ENCODE measurements around the gene ARG1.
"Not testable (repeated sequence)": the region's sequence is repeated elsewhere in the genome, so short reads cannot be mapped to it uniquely, and the experiment has no call there.

Gene ARG1

GRCh38 chr6:131572686-131573415 is at the start of gene ARG1:
TSS of gene ARG1 (plus strand) at chr6:131573226. CDS start at chr6:131573283, 57 bp downstream.
- DNase-seq (ENCODE audit: low read depth, low spot score) = no peak

- DNase-seq (ENCODE audit: low read depth, low spot score) = no peak
These were observed 48.9 kb upstream of the ARG1 start for GRCh38 chr6:131523988-131524673.

- DNase-seq (ENCODE audit: low read depth, low spot score) = no peak
These were observed 48.2 kb upstream of the ARG1 start for GRCh38 chr6:131524695-131525336.

GRCh38 chr6:131530936-131531335 is 42.1 kb upstream of the ARG1 start:
- not testable (repeated sequence) for DNase-seq (ENCODE audit: low read depth, low spot score)

- not testable (repeated sequence) for DNase-seq (ENCODE audit: low read depth, low spot score)
These were observed 41.3 kb upstream of the ARG1 start for GRCh38 chr6:131531681-131532080.

- no peak for DNase-seq (ENCODE audit: low read depth, low spot score)
These were observed 40.4 kb upstream of the ARG1 start for GRCh38 chr6:131532580-131533039.

GRCh38 chr6:131538615-131539014 is 34.4 kb upstream of the ARG1 start:
- DNase-seq (ENCODE audit: low read depth, low spot score) = not testable (repeated sequence)

- DNase-seq (ENCODE audit: low read depth, low spot score) = no peak
These were observed 27.7 kb upstream of the ARG1 start for GRCh38 chr6:131545317-131545716.

GRCh38 chr6:131547488-131547887 is 25.5 kb upstream of the ARG1 start:
- no peak for DNase-seq (ENCODE audit: low read depth, low spot score)

GRCh38 chr6:131548441-131548840 is 24.6 kb upstream of the ARG1 start:
- no peak for DNase-seq (ENCODE audit: low read depth, low spot score)

GRCh38 chr6:131549811-131550210 is 23.2 kb upstream of the ARG1 start:
- no peak for DNase-seq (ENCODE audit: low read depth, low spot score)

GRCh38 chr6:131551902-131552301 is 21.1 kb upstream of the ARG1 start:
- no peak for DNase-seq (ENCODE audit: low read depth, low spot score)

GRCh38 chr6:131552572-131552971 is 20.5 kb upstream of the ARG1 start:
- DNase-seq (ENCODE audit: low read depth, low spot score) = no peak

- DNase-seq (ENCODE audit: low read depth, low spot score) = no peak
These were observed 17.0 kb upstream of the ARG1 start for GRCh38 chr6:131555992-131556391.

- no peak for DNase-seq (ENCODE audit: low read depth, low spot score)
These were observed 14.1 kb upstream of the ARG1 start for GRCh38 chr6:131558922-131559321.

GRCh38 chr6:131561925-131562707 is 10.9 kb upstream of the ARG1 start:
- no peak for DNase-seq (ENCODE audit: low read depth, low spot score)

GRCh38 chr6:131565056-131565455 is 8.0 kb upstream of the ARG1 start:
- no peak for DNase-seq (ENCODE audit: low read depth, low spot score)

- no peak for DNase-seq (ENCODE audit: low read depth, low spot score)
These were observed 4.3 kb upstream of the ARG1 start for GRCh38 chr6:131568726-131569125.

GRCh38 chr6:131574133-131574532 is 1.1 kb downstream of the ARG1 start:
- no peak for DNase-seq (ENCODE audit: low read depth, low spot score)

- no peak for DNase-seq (ENCODE audit: low read depth, low spot score)
These were observed 1.7 kb downstream of the ARG1 start for GRCh38 chr6:131574686-131575085.

GRCh38 chr6:131575834-131576478 is 2.9 kb downstream of the ARG1 start:
- no peak for DNase-seq (ENCODE audit: low read depth, low spot score)
